Measurements from ENCODE around the gene AUNIP. TPM values are rescaled to one million over a fixed set of nuclear protein-coding genes. Genes with fewer than 3 reads are reported as not detected.

AUNIP gene
- total and polyA plus RNA-seq, 2 experiments from 2014 or later = 20.9 to 21.9 TPM

- Histone ChIP-seq H3K27ac (ENCODE audit: low read depth) (no peak overlapping the region), H3K27me3 (ENCODE audit: insufficient read depth) (no peaks in the 10 kb centered on the region), H4K20me1 (replicated peaks; ENCODE audit: insufficient read depth) (no peaks in the 10 kb centered on the region), H3F3A (replicated peaks; ENCODE audit: low read depth) (0 out of 2 replicates have a peak, but pooled peaks cover 3% of the 10 kb centered on the region), H3K36me3 (ENCODE audit: insufficient read depth) (no peaks in the 10 kb centered on the region), H3K4me3 (no peak overlapping the region), H3K79me2 (replicated peaks; ENCODE audit: insufficient read depth) (no peaks in the 10 kb centered on the region), H3K4me2 (no peak overlapping the region), H3K9me2 (ENCODE audit: insufficient read depth) (no peaks in the 10 kb centered on the region), H2AFZ (no peak overlapping the region), H3K4me1 (ENCODE audit: insufficient read depth) (peaks cover 26% of the 10 kb centered on the region)
- DNase-seq (ENCODE audit: low spot score) (no peak), ATAC-seq (no peak)
- peaks cover 24% of the 10 kb centered on the region for H3K4me1 Mint-ChIP-seq
- no peak overlapping the region for H3K27ac Mint-ChIP-seq
- H3K9me3 Mint-ChIP-seq = no peaks in the 10 kb centered on the region; the same call in 2 of the 3 replicates
- TF ChIP-seq EZH2phosphoT487 (IDR thresholded peaks at IDR 0.05; ENCODE audit: unreplicated experiment) (no peak), ZNF331 (CRISPR knock-in tag; IDR thresholded peaks at IDR 0.05; ENCODE audit: low read depth) (no peak), CREB1 (CRISPR knock-in tag; IDR thresholded peaks at IDR 0.05; ENCODE audit: low read depth) (no peak), ETS1 (IDR thresholded peaks at IDR 0.05) (no peak), ZNF114 (CRISPR knock-in tag; IDR thresholded peaks at IDR 0.05) (no peak), NANOG (IDR thresholded peaks at IDR 0.05; ENCODE audit: borderline replicate concordance) (no peak)
- no peak overlapping the region for H3K4me3 Mint-ChIP-seq
- H3K27me3 Mint-ChIP-seq (ENCODE audit: insufficient read depth, low read depth, poor library complexity) = peaks cover 5% of the 10 kb centered on the region
- H3K36me3 Mint-ChIP-seq (ENCODE audit: low read depth) = no peaks in the 10 kb centered on the region
Measured at GRCh38 chr1:25870614-25871013, 11.4 kb upstream of the AUNIP start.

GRCh38 chr1:25869909-25870606 is 10.8 kb upstream of the AUNIP start:
- H3K9me3 Mint-ChIP-seq = no peaks in the 10 kb centered on the region; the same call in 2 of the 3 replicates
- no peak overlapping the region for H3K4me2 ChIP-seq
- H3K27me3 ChIP-seq (ENCODE audit: insufficient read depth) = no peaks in the 10 kb centered on the region
- H3K36me3 Mint-ChIP-seq (ENCODE audit: low read depth) = no peaks in the 10 kb centered on the region
- no peaks in the 10 kb centered on the region for H3K36me3 ChIP-seq (ENCODE audit: insufficient read depth)
- ATAC-seq (peak; percentile 7; the same call in 1 of the 3 replicates), DNase-seq (ENCODE audit: low spot score) (peak; percentile 35)
- no peak overlapping the region for H3K4me3 ChIP-seq
- peaks cover 26% of the 10 kb centered on the region for H3K4me1 ChIP-seq (ENCODE audit: insufficient read depth)
- TF ChIP-seq EZH2phosphoT487 (IDR thresholded peaks at IDR 0.05; ENCODE audit: unreplicated experiment) (no peak), JUNB (IDR thresholded peaks at IDR 0.05; ENCODE audit: unreplicated experiment) (no peak), POLR2AphosphoS5 (IDR thresholded peaks at IDR 0.05; ENCODE audit: low read depth) (no peak), NANOG (IDR thresholded peaks at IDR 0.05; ENCODE audit: borderline replicate concordance) (no peak)
- H3K9me2 ChIP-seq (ENCODE audit: insufficient read depth) = no peaks in the 10 kb centered on the region
- peaks cover 5% of the 10 kb centered on the region for H3K27me3 Mint-ChIP-seq (ENCODE audit: insufficient read depth, low read depth, poor library complexity)
- no peaks in the 10 kb centered on the region for H3K79me2 ChIP-seq (replicated peaks; ENCODE audit: insufficient read depth)
- H4K20me1 ChIP-seq (replicated peaks; ENCODE audit: insufficient read depth) = no peaks in the 10 kb centered on the region
- no peak overlapping the region for H3K27ac Mint-ChIP-seq
- no peak overlapping the region for H3K27ac ChIP-seq (ENCODE audit: low read depth)
- no peak overlapping the region for H3K4me3 Mint-ChIP-seq
- 0 out of 2 replicates have a peak, but pooled peaks cover 3% of the 10 kb centered on the region for H3F3A ChIP-seq (replicated peaks; ENCODE audit: low read depth)
- peaks cover 24% of the 10 kb centered on the region for H3K4me1 Mint-ChIP-seq
- no peak overlapping the region for H2AFZ ChIP-seq

All from GM23338 (cell line).